ENCODE measurements around the gene COL28A1.
"Not testable (repeated sequence)": the region's sequence is repeated elsewhere in the genome, so short reads cannot be mapped to it uniquely, and the experiment has no call there.

The COL28A1 gene

DNA sequence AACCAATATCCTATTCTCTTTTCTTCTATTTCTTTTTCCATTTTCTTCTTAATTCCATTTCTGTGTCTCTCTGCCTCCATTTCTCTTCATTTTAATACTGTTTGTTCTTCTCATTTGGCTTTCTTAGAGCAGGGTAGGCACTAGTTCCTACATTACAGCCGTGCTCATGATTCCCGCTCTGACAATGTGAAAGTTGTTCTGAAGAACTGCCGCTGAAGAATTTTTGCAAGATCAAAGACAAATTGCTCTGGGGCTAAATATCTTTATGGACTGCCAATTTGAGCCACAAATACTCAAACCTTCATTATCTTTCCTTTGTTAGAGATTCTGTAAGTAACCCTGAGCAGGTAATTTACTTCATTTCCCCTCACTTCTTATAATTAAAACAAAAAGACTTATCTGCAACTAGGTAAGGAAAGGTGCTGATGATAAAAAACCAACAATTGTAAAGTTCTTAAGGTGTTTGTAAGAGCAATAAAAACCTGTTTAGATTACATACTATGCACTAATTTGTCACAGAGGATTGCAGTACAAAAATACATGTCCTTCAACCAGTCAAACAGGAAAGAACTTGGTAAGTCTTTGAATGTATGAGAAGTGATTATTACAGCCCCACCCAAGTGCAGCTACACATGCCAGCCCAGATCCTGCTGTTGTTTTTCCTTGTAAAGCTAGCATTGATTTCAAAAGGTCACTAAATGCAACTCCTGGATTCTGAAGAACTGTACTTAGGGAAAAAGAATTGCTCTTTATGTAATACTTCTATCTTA lies 127.5 kb downstream of the COL28A1 start:
- DNase-seq: no peak

GRCh38 chr7:7405461-7405860 lies 130.2 kb downstream of the COL28A1 start:
- no peak for DNase-seq

- no peak for DNase-seq
These were observed 136.0 kb downstream of the COL28A1 start for GRCh38 chr7:7399707-7400106.

DNA sequence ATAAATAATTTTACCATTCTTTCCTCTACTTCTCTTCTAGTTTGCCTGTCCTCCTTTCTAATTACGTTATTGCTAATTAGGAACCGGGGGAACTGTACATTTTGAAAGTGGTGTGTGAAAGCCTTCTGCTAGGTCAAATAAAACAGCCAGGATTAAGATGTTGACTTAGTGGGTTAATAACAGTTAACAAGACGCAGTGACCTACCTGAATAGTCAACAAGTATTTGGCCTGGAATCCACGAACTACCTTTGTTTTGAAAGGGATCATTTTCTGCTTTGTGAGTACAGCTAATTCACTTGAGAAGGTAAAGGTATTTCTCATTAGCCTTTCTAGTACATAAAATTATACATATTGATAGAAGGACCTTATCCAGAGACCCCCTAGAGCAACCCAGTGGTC lies 139.9 kb downstream of the COL28A1 start:
- DNase-seq: no peak

DNA sequence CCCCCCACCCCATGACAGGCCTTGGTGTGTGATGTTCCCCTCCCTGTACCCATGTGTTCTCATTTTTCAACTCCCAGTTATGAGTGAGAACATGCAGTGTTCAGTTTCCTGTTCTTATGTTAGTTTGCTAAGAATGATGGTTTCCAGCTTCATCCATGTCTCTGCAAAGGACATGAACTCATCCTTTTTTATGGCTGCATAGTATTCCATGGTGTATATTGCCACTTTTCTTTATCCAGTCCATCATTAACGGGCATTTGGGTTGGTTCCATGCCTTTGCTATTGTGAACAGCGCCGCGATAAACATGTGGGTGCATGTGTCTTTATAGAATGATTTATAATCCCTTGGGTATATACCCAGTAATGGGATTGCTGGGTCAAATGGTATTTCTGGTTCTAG lies 147.5 kb downstream of the COL28A1 start:
- not testable (repeated sequence) for DNase-seq

DNA sequence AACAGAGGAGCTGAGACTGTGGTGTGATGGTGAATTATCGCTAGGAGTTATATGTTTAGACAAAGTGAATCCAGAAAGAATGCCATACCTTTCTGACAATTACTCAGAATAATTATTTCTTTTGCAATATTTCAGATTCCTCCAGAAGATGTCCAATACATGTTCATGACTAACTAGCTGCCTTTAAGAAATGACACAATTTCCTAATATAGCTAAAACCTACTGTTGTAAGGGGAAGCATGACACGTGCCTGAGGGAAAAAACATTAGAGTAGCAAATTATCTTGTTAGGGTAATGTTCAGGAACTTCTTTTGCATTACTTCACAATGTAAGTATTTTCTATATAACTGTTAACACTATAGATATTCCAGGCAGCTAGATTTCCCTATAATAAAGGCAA lies 150.3 kb downstream of the COL28A1 start:
- DNase-seq: no peak

DNA sequence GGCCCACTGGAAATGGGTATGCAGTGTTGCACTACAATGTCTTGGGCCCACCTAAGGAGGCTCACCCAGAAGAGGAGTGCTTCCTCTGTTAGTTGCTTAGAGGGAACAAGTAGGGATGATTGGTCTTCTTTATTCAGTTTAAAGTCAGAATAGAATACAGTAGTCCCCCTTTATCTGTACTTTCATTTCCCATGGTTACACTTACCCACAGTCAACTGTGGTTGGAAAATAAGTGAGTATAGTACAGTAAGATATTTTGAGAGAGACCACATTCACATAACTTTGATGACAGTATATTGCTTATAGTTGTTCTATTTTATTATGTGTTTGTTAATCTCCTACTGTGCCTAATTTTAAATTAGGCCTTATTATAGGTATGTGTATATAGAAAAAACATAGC lies 151.4 kb downstream of the COL28A1 start:
- no peak for DNase-seq

- no peak for DNase-seq
These were observed 160.1 kb downstream of the COL28A1 start for GRCh38 chr7:7375538-7375937.

GRCh38 chr7:7370076-7370475 lies 165.6 kb downstream of the COL28A1 start:
- DNase-seq: no peak

DNA sequence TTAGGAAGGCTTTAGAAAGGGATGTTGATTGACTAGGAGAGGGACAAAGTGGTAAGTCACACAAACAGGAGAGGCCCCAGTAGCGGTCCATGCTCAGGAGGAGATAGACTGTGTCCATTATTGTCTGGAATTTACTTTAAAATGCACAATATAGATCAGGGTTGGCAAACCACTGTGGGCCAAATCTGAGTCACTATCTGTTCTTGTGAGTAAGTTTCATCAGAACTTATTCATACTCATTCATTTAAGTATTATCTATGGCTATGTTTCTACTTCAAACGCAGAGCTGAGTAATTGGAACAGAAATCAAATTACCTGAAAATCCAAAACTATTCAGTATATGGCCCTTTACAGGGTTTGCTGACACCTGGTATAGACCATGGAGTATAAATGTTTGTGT lies 166.5 kb downstream of the COL28A1 start:
- no peak for DNase-seq

DNA sequence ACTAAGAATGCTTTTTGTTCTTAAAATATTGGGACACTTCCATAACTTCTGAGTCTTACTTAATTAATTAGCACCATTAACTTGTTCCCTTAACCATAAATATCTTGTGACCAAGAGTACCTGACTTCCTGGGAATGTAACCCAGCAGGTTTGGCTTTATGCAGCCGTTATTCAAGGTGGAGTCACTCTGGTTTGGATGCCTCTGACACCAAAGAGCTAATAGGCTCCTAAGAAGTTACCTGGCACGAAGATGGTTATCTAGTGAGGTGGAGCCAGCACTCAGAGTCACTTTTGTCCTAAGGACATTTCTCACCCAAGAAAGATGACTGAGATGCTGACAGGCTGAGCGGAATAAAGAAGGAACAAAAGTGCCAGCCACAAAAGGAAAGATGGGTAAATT lies 181.0 kb downstream of the COL28A1 start:
- no peak for DNase-seq

- DNase-seq: no peak
These were observed 182.8 kb downstream of the COL28A1 start for GRCh38 chr7:7352845-7353244.

- DNase-seq: no peak
These were observed 183.8 kb downstream of the COL28A1 start for GRCh38 chr7:7351832-7352231.

DNA sequence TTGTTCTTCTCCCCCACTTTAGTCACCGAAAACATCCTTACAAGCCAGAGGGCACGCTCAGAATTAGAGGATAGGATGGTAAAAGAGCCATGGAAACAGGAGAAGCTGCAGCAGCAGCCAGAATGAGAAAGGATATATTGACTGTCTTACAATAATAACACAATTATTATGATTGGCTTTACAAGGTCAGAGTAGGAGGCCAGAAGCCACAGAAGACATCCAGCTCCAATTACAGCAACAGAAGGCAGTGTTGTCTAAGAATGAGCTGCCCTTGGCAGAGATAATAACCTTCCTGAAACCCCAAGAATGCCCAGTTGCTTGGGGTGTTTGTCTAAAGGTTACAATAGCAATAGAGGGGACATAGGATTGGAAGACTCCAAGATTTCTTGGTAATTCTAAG lies 184.5 kb downstream of the COL28A1 start:
- DNase-seq: no peak

DNA sequence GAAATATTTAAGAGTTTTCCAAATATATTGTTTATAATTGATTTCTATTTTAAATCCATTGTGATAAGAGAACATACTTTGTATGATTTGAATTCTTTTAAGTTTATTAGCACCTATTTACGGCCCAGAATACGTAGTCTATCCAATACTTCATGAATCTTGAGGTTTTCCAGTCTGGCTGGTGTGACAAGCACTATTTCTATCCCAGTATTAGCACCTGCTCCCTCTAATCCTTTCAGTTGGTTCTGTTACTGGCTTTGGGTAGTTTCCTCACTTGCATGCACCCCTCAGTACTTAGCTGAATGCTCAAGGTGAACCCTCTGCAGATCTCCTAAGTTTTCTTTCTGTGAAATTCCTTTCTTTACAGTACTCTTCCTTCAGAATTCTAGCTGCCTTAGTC lies 186.5 kb downstream of the COL28A1 start:
- no peak for DNase-seq

DNA sequence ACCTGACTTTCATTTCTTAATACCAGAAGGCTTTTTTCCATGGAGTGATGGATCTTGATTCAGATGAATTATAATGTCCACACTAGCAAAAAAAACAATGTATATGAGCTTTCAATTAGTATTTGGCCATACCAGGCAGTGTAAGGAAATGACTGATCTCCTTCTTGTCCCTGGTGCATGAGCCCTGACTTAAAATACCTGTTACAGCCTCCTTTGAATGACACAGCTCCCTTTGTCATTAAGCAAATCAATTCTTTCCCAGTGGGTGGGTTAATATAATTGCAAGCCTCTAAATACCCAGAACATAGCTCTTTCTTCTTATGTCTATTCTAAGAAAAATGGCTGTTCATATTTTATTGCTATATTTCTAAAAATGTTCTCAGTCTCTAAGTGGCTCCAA lies 188.6 kb downstream of the COL28A1 start:
- no peak for DNase-seq

GRCh38 chr7:7344583-7344982 lies 191.1 kb downstream of the COL28A1 start:
- DNase-seq: no peak

GRCh38 chr7:7335909-7336308 lies 199.8 kb downstream of the COL28A1 start:
- DNase-seq: no peak

GRCh38 chr7:7335215-7335614 lies 200.5 kb downstream of the COL28A1 start:
- no peak for DNase-seq

DNA sequence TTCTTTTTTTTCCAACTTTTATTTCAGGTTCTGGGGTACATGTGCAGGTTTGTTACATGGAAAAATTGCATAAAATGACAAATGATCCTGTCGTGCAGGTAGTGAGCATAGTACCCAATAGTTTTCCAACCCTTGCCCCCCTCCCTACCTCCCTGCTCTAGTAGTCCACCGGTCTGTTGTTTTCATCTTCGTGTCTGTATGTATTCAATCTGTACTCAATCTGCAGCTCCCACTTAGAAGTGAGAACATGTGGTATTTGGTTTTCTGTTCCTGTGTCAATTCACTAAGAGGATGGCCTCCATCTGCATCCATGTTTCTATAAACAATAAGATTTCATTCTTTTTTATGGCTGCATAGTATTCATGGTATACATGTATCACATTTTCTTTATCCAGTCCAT lies 202.1 kb downstream of the COL28A1 start:
- no peak for DNase-seq

DNA sequence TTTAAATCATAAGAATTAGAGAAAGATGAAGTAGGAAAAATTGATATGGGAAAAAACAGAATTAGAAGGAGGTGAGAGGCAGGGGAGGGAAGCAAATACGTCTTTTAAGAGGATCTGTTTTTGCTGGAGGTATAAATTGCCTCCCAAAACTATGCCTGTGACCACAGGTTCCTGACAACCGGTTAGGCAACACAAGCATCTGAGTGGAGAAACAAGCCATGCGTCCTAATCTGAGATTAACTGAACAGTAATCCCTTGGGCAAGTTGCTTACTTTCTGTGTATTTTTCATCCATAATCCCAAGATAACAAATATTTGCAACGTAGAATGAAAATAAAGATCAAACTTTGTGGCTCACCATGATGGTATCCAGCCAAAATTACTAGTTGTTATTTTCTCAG lies 204.2 kb downstream of the COL28A1 start:
- no peak for DNase-seq

GRCh38 chr7:7330997-7331396 lies 204.7 kb downstream of the COL28A1 start:
- DNase-seq: no peak

- no peak for DNase-seq
These were observed 206.3 kb downstream of the COL28A1 start for GRCh38 chr7:7329326-7329725.

DNA sequence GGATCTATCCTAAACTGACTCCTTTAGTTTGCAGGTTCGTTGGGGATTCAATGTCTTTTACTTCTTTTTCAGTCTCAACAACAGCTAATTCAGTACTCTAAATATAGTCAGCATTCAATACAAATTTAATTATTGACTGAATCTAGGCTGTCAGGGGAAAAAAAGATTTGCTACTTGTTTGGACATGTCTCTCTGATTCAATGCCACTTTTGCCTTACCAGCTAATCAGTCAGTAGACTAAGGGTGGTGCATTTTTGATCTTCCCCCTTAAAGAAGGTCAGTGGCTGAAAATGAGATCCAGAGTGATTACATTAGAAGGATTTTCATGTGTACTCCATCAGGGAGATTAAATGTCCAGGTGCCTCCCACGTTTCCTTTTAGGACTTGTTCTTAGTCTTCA lies 208.2 kb downstream of the COL28A1 start:
- no peak for DNase-seq

DNA sequence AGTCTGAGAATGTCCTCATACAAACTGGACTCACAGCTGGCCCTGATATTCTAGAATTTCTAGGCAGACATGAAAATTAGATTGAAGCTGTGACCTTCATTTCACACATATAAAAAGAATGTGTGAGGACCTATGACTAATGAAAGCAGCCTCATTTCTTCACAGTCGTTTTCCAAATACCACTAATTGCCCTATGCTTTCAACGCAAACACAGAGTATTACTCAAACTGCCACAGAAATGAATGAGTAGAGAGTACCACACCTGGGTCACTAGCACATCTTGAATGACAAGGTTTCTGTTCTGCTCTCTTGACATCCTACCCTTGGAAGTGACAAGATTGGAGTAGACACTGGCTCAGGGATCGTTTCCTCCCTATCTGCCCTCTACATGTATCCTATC lies 211.0 kb downstream of the COL28A1 start:
- no peak for DNase-seq
